Nasal cavity respiratory epithelium epithelial cell of viscerocranial mucosa (primary cell): ENCODE data around the gene QARS1. TPM values are rescaled to one million over a fixed set of nuclear protein-coding genes. Genes with fewer than 3 reads are reported as not detected.

Experiments
- total RNA-seq: library from RNA; depleted of rRNA; stranded (reverse); fragments of >200 nt; gene quantifications from 2 replicates; pipeline ENCODE4 v1.2.3, GENCODE V29; 2014

QARS1 gene
- total RNA-seq = 177 and 193 TPM in 2 replicates

GRCh38 chr3:49104427-49105291, at the start of gene QARS1:
Gene QARS1, minus strand, starts transcription at chr3:49104757. Its CDS starts 24 bp downstream, at chr3:49104733.

GRCh38 chr3:49132437-49133225, 28.1 kb upstream of the QARS1 start, which contains the start of gene LAMB2:
Gene LAMB2, minus strand, starts transcription at chr3:49133050. Its CDS starts 183 bp downstream, at chr3:49132867.

GRCh38 chr3:49120438-49121131, 16.0 kb upstream of the QARS1 start, which contains the start of gene USP19:
Gene USP19, minus strand, starts transcription at chr3:49120823. Its CDS starts 1,678 bp downstream, at chr3:49119145.

GRCh38 chr3:49093853-49094767, 10.4 kb downstream of the QARS1 start, which contains the start of gene QRICH1:
Gene QRICH1, minus strand, starts transcription at chr3:49094071. Its CDS starts 17,054 bp downstream, at chr3:49077017.

Other genes starting within 250 kb of the QARS1 start
- 8.9 and 11.3 TPM in 2 replicates for gene SLC25A20, start 205.9 kb downstream of the QARS1 start, total RNA-seq
- 139 and 166 TPM in 2 replicates for gene ARIH2, start 185.9 kb downstream of the QARS1 start, total RNA-seq
- gene P4HTM, start 114.5 kb downstream of the QARS1 start, total RNA-seq = 13.3 and 21.6 TPM in 2 replicates
- gene WDR6, start 97.4 kb downstream of the QARS1 start, total RNA-seq = 23.9 and 73.9 TPM in 2 replicates
- 30.0 and 39.0 TPM in 2 replicates for gene DALRD3, start 86.2 kb downstream of the QARS1 start, total RNA-seq
- gene NDUFAF3, start 82.6 kb downstream of the QARS1 start, total RNA-seq = 45.5 and 57.4 TPM in 2 replicates
- 203 and 369 TPM in 2 replicates for gene IMPDH2, start 75.4 kb downstream of the QARS1 start, total RNA-seq
- gene QRICH1, start 10.7 kb downstream of the QARS1 start, total RNA-seq = 49.8 and 56.7 TPM in 2 replicates
- 58.1 and 68.7 TPM in 2 replicates for gene USP19, start 16.1 kb upstream of the QARS1 start, total RNA-seq
- gene LAMB2, start 28.3 kb upstream of the QARS1 start, total RNA-seq = 234 and 834 TPM in 2 replicates
- gene CCDC71, start 61.6 kb upstream of the QARS1 start, total RNA-seq = 16.1 and 20.3 TPM in 2 replicates
- gene KLHDC8B, start 66.8 kb upstream of the QARS1 start, total RNA-seq = 55.4 and 168 TPM in 2 replicates
- 1.7 and 4.8 TPM in 2 replicates for gene C3orf62, start 172.5 kb upstream of the QARS1 start, total RNA-seq
- 20.5 and 40.5 TPM in 2 replicates for gene USP4, start 235.3 kb upstream of the QARS1 start, total RNA-seq